SKM-1 treated with dmso at 0.1 percent for 144 hours (cell line): ENCODE measurements around the gene PLXND1.
A peak's percentile ranks its signal among the peaks of the same experiment; 100 is the strongest.
"Not testable (repeated sequence)": the region's sequence is repeated elsewhere in the genome, so short reads cannot be mapped to it uniquely, and the experiment has no call there.

Experiments used
- DNase-seq: peaks from one replicate; lab custom pipeline; 2025; ENCODE audit not compliant: unreplicated experiment; lab: John Stamatoyannopoulos, UW

PLXND1 gene

GRCh38 chr3:129552287-129553050 lies 54.0 kb downstream of the PLXND1 start:
- DNase-seq = no peak

GRCh38 chr3:129549805-129550204 lies 56.7 kb downstream of the PLXND1 start:
- no peak for DNase-seq

GRCh38 chr3:129549006-129549800 lies 57.3 kb downstream of the PLXND1 start:
- DNase-seq = peak; percentile 73

- no peak for DNase-seq
Measured at GRCh38 chr3:129548104-129548965, 58.1 kb downstream of the PLXND1 start.

GRCh38 chr3:129547241-129547640 lies 59.2 kb downstream of the PLXND1 start:
- DNase-seq = no peak

- DNase-seq = not testable (repeated sequence)
Measured at GRCh38 chr3:129545951-129546350, 60.5 kb downstream of the PLXND1 start.

- no peak for DNase-seq
Measured at GRCh38 chr3:129543999-129544398, 62.5 kb downstream of the PLXND1 start.

- no peak for DNase-seq
Measured at GRCh38 chr3:129543156-129543790, 63.2 kb downstream of the PLXND1 start, which contains the start of gene H1-8. H1-8 (plus strand) TSS chr3:129543175; CDS start chr3:129543219, 44 bp downstream.

GRCh38 chr3:129542747-129543146 lies 63.7 kb downstream of the PLXND1 start:
- no peak for DNase-seq

- no peak for DNase-seq
Measured at GRCh38 chr3:129540776-129541516, 65.5 kb downstream of the PLXND1 start.

- no peak for DNase-seq
Measured at GRCh38 chr3:129539206-129539605, 67.3 kb downstream of the PLXND1 start.

- no peak for DNase-seq
Measured at GRCh38 chr3:129536804-129537203, 69.7 kb downstream of the PLXND1 start.

GRCh38 chr3:129536374-129536667 lies 70.2 kb downstream of the PLXND1 start:
- no peak for DNase-seq

- no peak for DNase-seq
Measured at GRCh38 chr3:129535075-129535474, 71.4 kb downstream of the PLXND1 start.

- DNase-seq = no peak
Measured at GRCh38 chr3:129534428-129535027, 71.9 kb downstream of the PLXND1 start.

- DNase-seq = no peak
Measured at GRCh38 chr3:129533406-129533805, 73.1 kb downstream of the PLXND1 start.

GRCh38 chr3:129532261-129532660 lies 74.2 kb downstream of the PLXND1 start:
- DNase-seq = no peak

- no peak for DNase-seq
Measured at GRCh38 chr3:129531699-129532098, 74.8 kb downstream of the PLXND1 start.

- DNase-seq = no peak
Measured at GRCh38 chr3:129530821-129531220, 75.7 kb downstream of the PLXND1 start.

- DNase-seq = no peak
Measured at GRCh38 chr3:129530251-129530791, 76.2 kb downstream of the PLXND1 start.
